Fibroblast of villous mesenchyme (primary cell): ENCODE results near the gene RPS6KA2. TPM values are rescaled to one million over a fixed set of nuclear protein-coding genes. Genes with fewer than 3 reads are reported as not detected.

Source experiments
- DNase-seq: peaks from one replicate; pipeline ENCODE4 v3.0.0-alpha.2; 2010; ENCODE audit warnings: low read depth
- H3K4me3 ChIP-seq: 2 replicates; pipeline ENCODE4 v1.5.1; 2011; ENCODE audit warnings: low read depth, mild to moderate bottlenecking, low read length
- CTCF ChIP-seq: IDR thresholded peaks from 2 replicates; pipeline ENCODE4 v1.5.1; 2012; ENCODE audit warnings: low read depth, mild to moderate bottlenecking, low read length; ENCODE audit not compliant: insufficient read depth
- total RNA-seq: library from RNA; depleted of rRNA; stranded (reverse); fragments of >200 nt; gene quantifications from 2 replicates; pipeline ENCODE4 v1.2.3, GENCODE V29; 2012

Gene RPS6KA2
- total RNA-seq, 1 donor, result 15.5 TPM

GRCh38 chr6:166422201-166422940 is 204.7 kb downstream of the RPS6KA2 start:
- no peak overlapping the region for H3K4me3 ChIP-seq
- no peak for TF ChIP-seq CTCF
- DNase-seq, result no peak

- peak; percentile 42 for TF ChIP-seq CTCF
- peak; percentile 59 for DNase-seq
- no peak overlapping the region for H3K4me3 ChIP-seq
Measured at GRCh38 chr6:166420351-166420750, 206.7 kb downstream of the RPS6KA2 start.

GRCh38 chr6:166419717-166420116 is 207.3 kb downstream of the RPS6KA2 start:
- H3K4me3 ChIP-seq, result no peak overlapping the region
- no peak for TF ChIP-seq CTCF
- no peak for DNase-seq

- no peak for TF ChIP-seq CTCF
- H3K4me3 ChIP-seq, result no peak overlapping the region
- peak; percentile 49 for DNase-seq
Measured at GRCh38 chr6:166419286-166419685, 207.8 kb downstream of the RPS6KA2 start.

- TF ChIP-seq CTCF, result no peak
Measured at GRCh38 chr6:166418691-166419143, 208.3 kb downstream of the RPS6KA2 start.

GRCh38 chr6:166417285-166417691 is 209.8 kb downstream of the RPS6KA2 start:
- no peak for DNase-seq
- no peak overlapping the region for H3K4me3 ChIP-seq
- TF ChIP-seq CTCF, result no peak

More at GRCh38 chr6:166418691-166419143, 208.3 kb downstream of the RPS6KA2 start:
- DNase-seq, result no peak
- H3K4me3 ChIP-seq, result no peak overlapping the region

GRCh38 chr6:166415833-166416347 is 211.2 kb downstream of the RPS6KA2 start:
- H3K4me3 ChIP-seq, result no peak overlapping the region
- no peak for TF ChIP-seq CTCF
- DNase-seq, result no peak
